ENCODE results near the gene PRPF31.

GRCh38 chr19:54173359-54173699, 57.8 kb downstream of the PRPF31 start:
- TF ChIP-seq ZNF569 (CRISPR knock-in tag; IDR thresholded peaks at IDR 0.05; ENCODE audit: borderline replicate concordance) (no peak), HDAC2 (CRISPR knock-in tag; IDR thresholded peaks at IDR 0.05) (no peak), CAMTA2 (CRISPR knock-in tag; IDR thresholded peaks at IDR 0.05; ENCODE audit: borderline replicate concordance) (no peak), EZH2 (conservative IDR thresholded peaks at IDR 0.05; ENCODE audit: low read depth, low read length) (no peak), STAG1 (CRISPR knock-in tag; IDR thresholded peaks at IDR 0.05) (no peak), RAD51 (IDR thresholded peaks at IDR 0.05; ENCODE audit: borderline replicate concordance) (no peak), ZNF674 (CRISPR knock-in tag; IDR thresholded peaks at IDR 0.05; ENCODE audit: low read depth) (no peak), ZBTB7A (CRISPR knock-in tag; IDR thresholded peaks at IDR 0.05) (no peak), GMEB1 (CRISPR knock-in tag; IDR thresholded peaks at IDR 0.05; ENCODE audit: borderline replicate concordance) (no peak), ZNF274 (CRISPR knock-in tag; IDR thresholded peaks at IDR 0.05) (no peak), SRF (IDR thresholded peaks at IDR 0.05; ENCODE audit: low read depth, low read length) (no peak), RAD21 (CRISPR knock-in tag; IDR thresholded peaks at IDR 0.05) (no peak), NFYB (CRISPR knock-in tag; IDR thresholded peaks at IDR 0.05) (no peak)
